ENCODE data around the gene SLC38A9.

DNA sequence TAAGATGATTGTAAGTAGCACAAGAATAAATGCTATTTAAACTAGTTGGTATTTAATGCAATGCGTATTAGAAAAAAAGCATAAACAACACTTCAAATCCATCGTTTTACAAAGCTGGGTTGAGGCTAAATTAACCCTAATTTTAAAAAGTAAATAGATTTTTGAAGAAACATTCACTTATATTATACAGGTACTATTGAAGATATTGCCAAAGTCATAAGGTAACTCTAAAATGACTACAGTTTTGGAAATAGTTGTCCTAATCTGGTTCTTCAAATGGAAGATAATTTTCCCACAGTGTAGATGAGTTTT, 20.1 kb downstream of the SLC38A9 start:
- TF ChIP-seq, protein P1, sequence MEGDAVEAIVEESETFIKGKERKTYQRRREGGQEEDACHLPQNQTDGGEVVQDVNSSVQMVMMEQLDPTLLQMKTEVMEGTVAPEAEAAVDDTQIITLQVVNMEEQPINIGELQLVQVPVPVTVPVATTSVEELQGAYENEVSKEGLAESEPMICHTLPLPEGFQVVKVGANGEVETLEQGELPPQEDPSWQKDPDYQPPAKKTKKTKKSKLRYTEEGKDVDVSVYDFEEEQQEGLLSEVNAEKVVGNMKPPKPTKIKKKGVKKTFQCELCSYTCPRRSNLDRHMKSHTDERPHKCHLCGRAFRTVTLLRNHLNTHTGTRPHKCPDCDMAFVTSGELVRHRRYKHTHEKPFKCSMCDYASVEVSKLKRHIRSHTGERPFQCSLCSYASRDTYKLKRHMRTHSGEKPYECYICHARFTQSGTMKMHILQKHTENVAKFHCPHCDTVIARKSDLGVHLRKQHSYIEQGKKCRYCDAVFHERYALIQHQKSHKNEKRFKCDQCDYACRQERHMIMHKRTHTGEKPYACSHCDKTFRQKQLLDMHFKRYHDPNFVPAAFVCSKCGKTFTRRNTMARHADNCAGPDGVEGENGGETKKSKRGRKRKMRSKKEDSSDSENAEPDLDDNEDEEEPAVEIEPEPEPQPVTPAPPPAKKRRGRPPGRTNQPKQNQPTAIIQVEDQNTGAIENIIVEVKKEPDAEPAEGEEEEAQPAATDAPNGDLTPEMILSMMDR (IDR thresholded peaks at IDR 0.05): no peak
- TF ChIP-seq POLR2A (IDR thresholded peaks at IDR 0.05): no peak

All from prostate gland (tissue), 2 donors.